OCI-LY7 (cell line): Measurements from ENCODE around the gene GRID2. TPM values are rescaled to one million over a fixed set of nuclear protein-coding genes. Genes with fewer than 3 reads are reported as not detected.

Experiments
- BruUV-seq: library from RNA; stranded (reverse); fragments of 400-500 nt; replicated peaks from 2 replicates; lab custom pipeline; 2021; lab: Mats Ljungman, UMichigan
- CTCF ChIA-PET: fragments of 300-600 bp; sonication (Branson Sonifier 250); formaldehyde crosslinking; loops from one replicate; lab custom pipeline; 2022; ENCODE audit warnings: antibody characterized with exemption; ENCODE audit not compliant: unreplicated experiment; lab: Charles Lee
- POLR2A ChIA-PET: fragments of 300-600 bp; sonication (Branson Sonifier 250); formaldehyde crosslinking; loops from one replicate; lab custom pipeline; 2022; ENCODE audit warnings: antibody characterized with exemption; lab: Charles Lee
- DNase-seq: peaks from one replicate; pipeline ENCODE4 v3.0.0-alpha.2; 2015; ENCODE audit warnings: low spot score
- H2AFZ ChIP-seq: fragments of 200-600 bp; sonication (generic), shearing (Covaris generic); 2 replicates; pipeline ENCODE4 v1.6.1; 2014; ENCODE audit warnings: mild to moderate bottlenecking, antibody characterized with exemption, low read length, moderate library complexity
- H3K27ac ChIP-seq: fragments of 200-600 bp; sonication (generic); 2 replicates; pipeline ENCODE4 v1.5.1; 2014; ENCODE audit warnings: mixed run types, low read depth, mild to moderate bottlenecking, moderate library complexity, low read length, inconsistent platforms; ENCODE audit not compliant: poor library complexity, severe bottlenecking
- H3K36me3 ChIP-seq: fragments of 200-600 bp; sonication (generic); 2 replicates; pipeline ENCODE4 v1.6.1; 2014; ENCODE audit warnings: mild to moderate bottlenecking, antibody characterized with exemption, low read length, moderate library complexity, mixed read lengths; ENCODE audit not compliant: insufficient read depth
- H3K4me1 ChIP-seq: fragments of 200-600 bp; sonication (generic); 2 replicates; pipeline ENCODE4 v1.5.1; 2014; ENCODE audit warnings: mild to moderate bottlenecking, low read length; ENCODE audit not compliant: insufficient read depth, poor library complexity, severe bottlenecking
- H3K4me2 ChIP-seq: fragments of 200-600 bp; sonication (generic); 2 replicates; pipeline ENCODE4 v1.6.1; 2014; ENCODE audit warnings: mild to moderate bottlenecking, low read length
- H3K4me3 ChIP-seq: fragments of 200-600 bp; sonication (generic); 2 replicates; pipeline ENCODE4 v1.5.1; 2014; ENCODE audit warnings: mild to moderate bottlenecking, low read depth, low read length; ENCODE audit not compliant: poor library complexity, severe bottlenecking
- H3K79me2 ChIP-seq: fragments of 200-600 bp; sonication (generic); 2 replicates; pipeline ENCODE4 v1.6.1; 2016; ENCODE audit warnings: low read depth, mild to moderate bottlenecking, low read length, moderate library complexity, mixed read lengths; ENCODE audit not compliant: insufficient read depth
- H3K9me2 ChIP-seq: fragments of 200-600 bp; sonication (generic); 2 replicates; pipeline ENCODE4 v1.6.1; 2016; ENCODE audit warnings: mild to moderate bottlenecking, low read length, mixed read lengths; ENCODE audit not compliant: insufficient read depth
- H3K9me3 ChIP-seq: fragments of 200-600 bp; sonication (generic); 2 replicates; pipeline ENCODE4 v1.6.1; 2014; ENCODE audit warnings: mild to moderate bottlenecking, mixed run types, low read length, mixed read lengths
- H4K20me1 ChIP-seq: fragments of 200-600 bp; sonication (generic); 2 replicates; pipeline ENCODE4 v1.6.1; 2014; ENCODE audit warnings: mild to moderate bottlenecking, antibody characterized with exemption, low read length, moderate library complexity, mixed read lengths; ENCODE audit not compliant: insufficient read depth
- CTCF ChIP-seq: fragments of 200-600 bp; sonication (generic); conservative IDR thresholded peaks from 2 replicates; pipeline ENCODE4 v1.5.1; 2014; ENCODE audit warnings: mild to moderate bottlenecking, antibody characterized with exemption, low read length, moderate library complexity, mixed read lengths
- EZH2phosphoT487 ChIP-seq: fragments of 200-600 bp; sonication (generic); IDR thresholded peaks from 2 replicates; pipeline ENCODE4 v1.6.1; 2018; ENCODE audit warnings: low read depth, borderline replicate concordance, mild to moderate bottlenecking, mixed run types, antibody characterized with exemption, low read length, moderate library complexity, mixed read lengths
- intact Hi-C: fragments of 100-400 bp; cut with micrococcal nuclease; formaldehyde crosslinking; loops from one replicate; pipeline ENCODE4 v1.10.0; 2022; ENCODE audit not compliant: unreplicated experiment
- total RNA-seq, 2 experiments: library from RNA; depleted of rRNA in 1 of 2; stranded (reverse); fragments of >200 nt in 1 of 2; shearing (Covaris generic) in 1 of 2; gene quantifications; 2 replicates each; pipeline ENCODE4 v1.2.3, GENCODE V29; 2014 to 2022

GRID2 gene
- total RNA-seq, 2 experiments from 2014 or later: not detected

DNA sequence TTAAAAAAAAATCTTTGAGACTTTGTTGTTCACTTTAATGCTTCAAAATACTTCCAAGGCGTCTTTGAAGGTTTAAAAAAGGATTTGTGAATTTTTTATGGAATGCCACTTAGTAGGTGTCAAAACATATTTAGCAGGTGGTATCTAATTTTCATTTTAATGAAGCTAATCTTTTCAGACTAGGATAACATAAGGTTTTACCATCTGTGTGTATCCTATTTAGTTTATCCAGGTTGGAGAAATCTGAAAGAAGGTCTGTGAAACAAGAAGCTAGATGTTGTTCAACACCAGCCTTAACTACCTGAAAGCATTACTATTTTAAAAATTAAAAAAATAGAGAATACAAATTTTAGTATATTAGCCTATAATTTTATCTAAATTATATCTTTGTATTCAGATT lies 193.4 kb downstream of the GRID2 start:
- intact Hi-C loops: no loop called here
- Histone ChIP-seq H3K9me2 (no peaks in the 10 kb centered on the region), H3K4me1 (no peaks in the 10 kb centered on the region), H4K20me1 (no peaks in the 10 kb centered on the region), H3K27ac (no peak overlapping the region), H3K4me3 (no peak overlapping the region), H3K79me2 (no peaks in the 10 kb centered on the region), H3K9me3 (no peaks in the 10 kb centered on the region), H3K36me3 (no peaks in the 10 kb centered on the region), H2AFZ (no peak overlapping the region), H3K4me2 (no peak overlapping the region)
- TF ChIP-seq CTCF: no peak
- no peak for TF ChIP-seq EZH2phosphoT487
- BruUV-seq: no TSS peak
- ChIA-PET POLR2A (interaction anchor here (1.2 kb wide), 1 partner anchor 9 kb away, joined by 4 read pairs; no protein-coding TSS in a partner anchor), CTCF (no interaction called here)
- DNase-seq: no peak

DNA sequence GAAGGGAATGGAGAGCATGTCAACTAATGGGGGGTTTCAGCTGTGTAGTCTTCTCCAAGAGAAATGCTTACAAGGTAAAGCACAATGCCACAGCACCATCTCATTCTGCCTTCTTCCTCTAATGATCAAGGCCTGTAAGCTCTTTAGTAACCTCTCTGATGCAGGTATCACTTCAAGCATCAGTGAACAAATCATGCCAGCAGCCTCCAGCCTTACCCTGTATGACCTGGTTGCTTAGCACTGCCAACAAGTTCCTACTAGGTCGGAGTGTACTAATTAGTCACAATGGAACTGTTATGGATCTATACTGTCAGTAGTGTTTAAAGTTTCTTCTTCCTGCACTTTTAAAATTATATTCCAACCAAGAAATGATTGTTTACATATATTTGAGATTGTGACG lies 197.7 kb downstream of the GRID2 start:
- intact Hi-C loops: no loop called here
- H2AFZ ChIP-seq: no peak overlapping the region
- H4K20me1 ChIP-seq: no peaks in the 10 kb centered on the region
- CTCF ChIA-PET: no interaction called here
- H3K79me2 ChIP-seq: no peaks in the 10 kb centered on the region
- H3K9me3 ChIP-seq: no peaks in the 10 kb centered on the region
- BruUV-seq: no TSS peak
- H3K4me1 ChIP-seq: no peaks in the 10 kb centered on the region
- no peak for DNase-seq
- POLR2A ChIA-PET: no interaction called here
- H3K4me2 ChIP-seq: no peak overlapping the region
- H3K27ac ChIP-seq: no peak overlapping the region
- no peak overlapping the region for H3K4me3 ChIP-seq
- TF ChIP-seq EZH2phosphoT487 (no peak), CTCF (no peak)
- H3K36me3 ChIP-seq: no peaks in the 10 kb centered on the region
- H3K9me2 ChIP-seq: no peaks in the 10 kb centered on the region

DNA sequence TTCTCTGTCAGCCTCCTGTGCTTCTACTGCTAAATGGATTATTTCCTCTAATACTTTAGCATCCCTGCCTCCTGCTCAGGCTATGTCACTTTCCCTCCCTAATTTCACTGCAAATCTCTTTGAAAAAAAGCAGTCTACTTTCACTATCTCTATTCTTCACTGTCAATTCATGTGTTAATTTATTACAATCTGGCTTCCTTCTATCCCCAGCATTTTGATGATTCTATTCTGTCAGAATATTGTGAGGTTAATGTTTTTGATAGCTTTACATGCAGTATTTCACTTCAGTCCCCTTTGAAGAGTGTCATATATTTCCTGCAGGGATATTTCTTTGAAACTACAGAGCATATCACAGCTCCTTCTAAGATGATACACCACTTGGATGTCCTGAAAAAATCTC lies 203.2 kb downstream of the GRID2 start:
- no peaks in the 10 kb centered on the region for H3K9me3 ChIP-seq
- H3K4me3 ChIP-seq: no peak overlapping the region
- H4K20me1 ChIP-seq: no peaks in the 10 kb centered on the region
- ChIA-PET POLR2A (no interaction called here), CTCF (no interaction called here)
- no peaks in the 10 kb centered on the region for H3K36me3 ChIP-seq
- intact Hi-C loops: no loop called here
- no peak overlapping the region for H2AFZ ChIP-seq
- H3K4me2 ChIP-seq: no peak overlapping the region
- H3K4me1 ChIP-seq: no peaks in the 10 kb centered on the region
- no peaks in the 10 kb centered on the region for H3K9me2 ChIP-seq
- H3K27ac ChIP-seq: no peak overlapping the region
- TF ChIP-seq EZH2phosphoT487 (no peak), CTCF (no peak)
- DNase-seq: no peak
- BruUV-seq: no TSS peak
- H3K79me2 ChIP-seq: no peaks in the 10 kb centered on the region
